ENCODE measurements around the gene ABCD2. TPM values are rescaled to one million over a fixed set of nuclear protein-coding genes. Genes with fewer than 3 reads are reported as not detected.
"Not testable (repeated sequence)": the region's sequence is repeated elsewhere in the genome, so short reads cannot be mapped to it uniquely, and the experiment has no call there.

ABCD2 gene
- total and polyA plus RNA-seq, 7 experiments from 2014 or later = 7.1 to 32.9 (median 10.7) TPM

- H3K4me3 Mint-ChIP-seq = no peak overlapping the region
- DNase-seq = no peak
- intact Hi-C loops (cut with micrococcal nuclease) = no loop called here
Measured at GRCh38 chr12:39571351-39571750, 48.3 kb downstream of the ABCD2 start.

DNA sequence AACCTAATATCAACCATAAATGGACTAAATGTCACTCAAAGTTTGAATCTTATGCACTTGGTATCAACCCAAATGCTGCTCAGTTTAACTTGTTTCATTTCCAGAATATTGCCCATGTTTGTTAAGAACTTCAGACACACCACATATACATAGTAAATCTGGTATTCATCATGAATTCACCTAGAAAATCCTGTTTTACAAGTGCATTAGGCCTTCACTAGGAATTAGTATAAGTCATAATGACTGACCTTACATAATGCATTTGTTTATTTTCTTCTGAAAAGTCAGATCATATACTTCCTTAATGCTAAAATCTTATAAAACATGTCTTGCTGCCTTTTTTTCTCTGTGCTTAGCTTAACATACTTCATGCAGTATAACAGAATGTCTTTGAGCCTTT is 66.1 kb downstream of the ABCD2 start:
- DNase-seq = no peak
- H3K27ac Mint-ChIP-seq = no peak overlapping the region
- no peak for ATAC-seq
- H3K27ac ChIP-seq (ENCODE audit: low read depth, low read length) = no peak overlapping the region
- H3K9me3 Mint-ChIP-seq = peaks cover 0 to 15% (median 4%) of the 10 kb centered on the region in 11 donors
- intact Hi-C loops (cut with micrococcal nuclease) = no loop called here
- H3K4me1 ChIP-seq (ENCODE audit: control insufficient read depth in 2 of 2, insufficient read depth in 2 of 2, low read length in 2 of 2) = no peaks in the 10 kb centered on the region
- H3K27me3 Mint-ChIP-seq = no peaks in the 10 kb centered on the region
- peaks cover 22 to 57% (median 46%) of the 10 kb centered on the region in 5 donors for H3K36me3 Mint-ChIP-seq
- no peaks in the 10 kb centered on the region for H3K27me3 ChIP-seq (ENCODE audit: control insufficient read depth in 2 of 2, insufficient read depth in 2 of 2, low read length in 2 of 2)
- H3K9me3 ChIP-seq (ENCODE audit: control insufficient read depth in 2 of 3, low read length in 3 of 3) = no peaks in the 10 kb centered on the region
- no peak overlapping the region for H3K4me3 Mint-ChIP-seq
- peaks cover 0 to 3% (median 0%) of the 10 kb centered on the region in 7 donors for H3K4me1 Mint-ChIP-seq
- H3K36me3 ChIP-seq (ENCODE audit: control insufficient read depth in 2 of 3, insufficient read depth in 3 of 3, low read length in 3 of 3) = peaks cover 4 to 24% (median 11%) of the 10 kb centered on the region in 3 experiments
- H3K4me3 ChIP-seq (ENCODE audit: low read length) = no peak overlapping the region
- POLR2A ChIA-PET = no interaction called here
- CTCF ChIA-PET = no interaction called here

More at GRCh38 chr12:39571351-39571750, 48.3 kb downstream of the ABCD2 start:
- H3K4me1 Mint-ChIP-seq = peaks cover 0 to 12% (median 1%) of the 10 kb centered on the region in 7 donors
- peaks cover 9 to 35% (median 17%) of the 10 kb centered on the region in 11 donors for H3K9me3 Mint-ChIP-seq
- Histone ChIP-seq H3K27ac (ENCODE audit: low read depth, low read length) (no peak overlapping the region), H3K9me3 (ENCODE audit: control insufficient read depth in 2 of 3, low read length in 3 of 3) (no peaks in the 10 kb centered on the region), H3K4me1 (ENCODE audit: control insufficient read depth in 2 of 2, insufficient read depth in 2 of 2, low read length in 2 of 2) (no peaks in the 10 kb centered on the region), H3K27me3 (ENCODE audit: control insufficient read depth in 2 of 2, insufficient read depth in 2 of 2, low read length in 2 of 2) (no peaks in the 10 kb centered on the region), H3K4me3 (ENCODE audit: low read length) (no peak overlapping the region), H3K36me3 (ENCODE audit: control insufficient read depth in 2 of 3, insufficient read depth in 3 of 3, low read length in 3 of 3) (peaks cover 8 to 41% (median 9%) of the 10 kb centered on the region in 3 experiments)
- peaks cover 26 to 81% (median 69%) of the 10 kb centered on the region in 5 donors for H3K36me3 Mint-ChIP-seq
- no peak for ATAC-seq
- ChIA-PET POLR2A (no interaction called here), CTCF (interaction anchor here (0.6 kb wide), 2 partner anchors 151 to 158 kb away, joined by 3 read pairs; no protein-coding TSS in a partner anchor)
- no peaks in the 10 kb centered on the region for H3K27me3 Mint-ChIP-seq
- no peak overlapping the region for H3K27ac Mint-ChIP-seq

GRCh38 chr12:39544211-39544610 is 75.4 kb downstream of the ABCD2 start:
- CTCF ChIA-PET; H3K4me1 ChIP-seq (ENCODE audit: control insufficient read depth in 2 of 2, insufficient read depth in 2 of 2, low read length in 2 of 2); H3K27me3 Mint-ChIP-seq; DNase-seq; H3K27ac Mint-ChIP-seq; POLR2A ChIA-PET; H3K9me3 Mint-ChIP-seq; H3K27ac ChIP-seq (ENCODE audit: low read depth, low read length); H3K36me3 ChIP-seq (ENCODE audit: control insufficient read depth in 2 of 3, insufficient read depth in 3 of 3, low read length in 3 of 3); H3K4me3 Mint-ChIP-seq; H3K4me3 ChIP-seq (ENCODE audit: low read length); H3K27me3 ChIP-seq (ENCODE audit: control insufficient read depth in 2 of 2, insufficient read depth in 2 of 2, low read length in 2 of 2); H3K9me3 ChIP-seq (ENCODE audit: control insufficient read depth in 2 of 3, low read length in 3 of 3); ATAC-seq; H3K4me1 Mint-ChIP-seq: not testable (repeated sequence)
- intact Hi-C loops (cut with micrococcal nuclease) = loop anchor here in 1 of 2 donors (10.0 kb wide), 1 partner anchor 229 kb away; no protein-coding TSS in a partner anchor
- peaks cover 0 to 20% (median 11%) of the 10 kb centered on the region in 5 donors for H3K36me3 Mint-ChIP-seq

GRCh38 chr12:39541471-39541870 is 78.1 kb downstream of the ABCD2 start:
- H3K36me3 ChIP-seq (ENCODE audit: control insufficient read depth in 2 of 3, insufficient read depth in 3 of 3, low read length in 3 of 3) = no peaks in the 10 kb centered on the region
- intact Hi-C loops (cut with micrococcal nuclease) = loop anchor here in 1 of 2 donors (10.0 kb wide), 1 partner anchor 227 kb away; no protein-coding TSS in a partner anchor

DNA sequence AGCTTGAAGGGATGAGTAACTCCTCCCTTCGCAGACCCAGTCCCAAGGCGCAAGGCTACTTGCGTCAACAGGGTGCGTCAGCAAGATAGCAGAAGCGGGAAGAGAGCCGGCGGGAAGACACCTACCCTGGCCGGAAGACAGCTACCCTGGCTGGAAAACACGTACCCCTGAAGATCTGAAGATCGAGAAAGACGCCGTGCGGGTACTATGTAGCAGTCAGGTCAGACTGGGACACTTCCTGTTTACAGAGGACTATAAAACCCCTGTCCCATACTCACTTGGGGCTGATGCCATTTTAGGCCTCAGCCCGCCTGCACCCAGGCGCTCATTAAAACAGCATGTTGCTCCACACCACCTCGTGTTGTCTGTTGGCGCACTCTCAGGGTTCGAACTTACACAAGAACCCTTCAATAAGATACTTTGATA is 80.9 kb downstream of the ABCD2 start:
- CTCF ChIA-PET = interaction anchor here (0.5 kb wide), 1 partner anchor 20 kb away, joined by 3 read pairs; no protein-coding TSS in a partner anchor
- POLR2A ChIA-PET = no interaction called here
- H3K27me3 Mint-ChIP-seq = no peaks in the 10 kb centered on the region
- no peak overlapping the region for H3K4me3 Mint-ChIP-seq
- Histone ChIP-seq H3K4me1 (ENCODE audit: control insufficient read depth in 2 of 2, insufficient read depth in 2 of 2, low read length in 2 of 2) (no peaks in the 10 kb centered on the region), H3K4me3 (ENCODE audit: low read length) (no peak overlapping the region), H3K27me3 (ENCODE audit: control insufficient read depth in 2 of 2, insufficient read depth in 2 of 2, low read length in 2 of 2) (no peaks in the 10 kb centered on the region), H3K27ac (ENCODE audit: low read depth, low read length) (no peak overlapping the region), H3K36me3 (ENCODE audit: control insufficient read depth in 2 of 3, insufficient read depth in 3 of 3, low read length in 3 of 3) (no peaks in the 10 kb centered on the region), H3K9me3 (ENCODE audit: control insufficient read depth in 2 of 3, low read length in 3 of 3) (no peaks in the 10 kb centered on the region)
- H3K9me3 Mint-ChIP-seq = peaks cover 0 to 3% (median 0%) of the 10 kb centered on the region in 11 donors
- no peak overlapping the region for H3K27ac Mint-ChIP-seq
- DNase-seq = no peak
- H3K36me3 Mint-ChIP-seq = peaks cover 0 to 20% (median 8%) of the 10 kb centered on the region in 5 donors
- intact Hi-C loops (cut with micrococcal nuclease) = no loop called here
- H3K4me1 Mint-ChIP-seq = peaks cover 0 to 7% (median 0%) of the 10 kb centered on the region in 7 donors
- ATAC-seq = no peak

More at GRCh38 chr12:39541471-39541870, 78.1 kb downstream of the ABCD2 start:
- no peak overlapping the region for H3K4me3 ChIP-seq (ENCODE audit: low read length)
- H3K27me3 Mint-ChIP-seq = no peaks in the 10 kb centered on the region
- H3K9me3 ChIP-seq (ENCODE audit: control insufficient read depth in 2 of 3, low read length in 3 of 3) = no peaks in the 10 kb centered on the region
- H3K4me3 Mint-ChIP-seq = no peak overlapping the region
- H3K4me1 ChIP-seq (ENCODE audit: control insufficient read depth in 2 of 2, insufficient read depth in 2 of 2, low read length in 2 of 2) = no peaks in the 10 kb centered on the region
- DNase-seq (no peak), ATAC-seq (no peak)
- ChIA-PET CTCF (no interaction called here), POLR2A (no interaction called here)
- no peak overlapping the region for H3K27ac Mint-ChIP-seq
- H3K9me3 Mint-ChIP-seq = peaks cover 0 to 3% (median 0%) of the 10 kb centered on the region in 11 donors
- no peaks in the 10 kb centered on the region for H3K4me1 Mint-ChIP-seq
- H3K27ac ChIP-seq (ENCODE audit: low read depth, low read length) = no peak overlapping the region
- peaks cover 0 to 24% (median 13%) of the 10 kb centered on the region in 5 donors for H3K36me3 Mint-ChIP-seq
- H3K27me3 ChIP-seq (ENCODE audit: control insufficient read depth in 2 of 2, insufficient read depth in 2 of 2, low read length in 2 of 2) = no peaks in the 10 kb centered on the region

DNA sequence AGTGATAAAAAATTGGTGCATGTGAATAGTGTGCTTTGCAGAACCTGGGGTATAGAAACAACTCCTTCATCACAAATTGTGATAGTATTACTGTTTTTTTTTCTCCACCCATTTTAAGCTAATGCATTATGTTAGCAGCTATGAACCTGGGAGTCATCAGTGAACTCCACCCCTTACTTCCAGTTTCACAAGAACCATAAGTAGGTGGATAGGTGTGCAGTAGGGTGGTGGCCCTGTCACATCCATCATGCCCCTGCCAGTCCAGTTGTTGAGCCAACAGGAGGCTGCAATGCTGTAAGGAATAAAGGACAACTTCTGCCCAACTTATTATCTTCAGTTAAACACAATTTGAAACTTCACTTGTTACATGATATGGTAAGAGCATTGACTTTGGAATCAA is 85.7 kb downstream of the ABCD2 start:
- ChIA-PET POLR2A (no interaction called here), CTCF (no interaction called here)
- intact Hi-C loops (cut with micrococcal nuclease) = no loop called here
- no peak overlapping the region for H3K4me3 ChIP-seq (ENCODE audit: low read length)
- H3K36me3 ChIP-seq (ENCODE audit: control insufficient read depth in 2 of 3, insufficient read depth in 3 of 3, low read length in 3 of 3) = no peaks in the 10 kb centered on the region
- no peaks in the 10 kb centered on the region for H3K27me3 ChIP-seq (ENCODE audit: control insufficient read depth in 2 of 2, insufficient read depth in 2 of 2, low read length in 2 of 2)
- DNase-seq (no peak), ATAC-seq (no peak)
- H3K9me3 ChIP-seq (ENCODE audit: control insufficient read depth in 2 of 3, low read length in 3 of 3) = no peaks in the 10 kb centered on the region
- no peak overlapping the region for H3K27ac ChIP-seq (ENCODE audit: low read depth, low read length)
- no peak overlapping the region for H3K27ac Mint-ChIP-seq
- no peak overlapping the region for H3K4me3 Mint-ChIP-seq
- H3K27me3 Mint-ChIP-seq = no peaks in the 10 kb centered on the region
- peaks cover 0 to 3% (median 0%) of the 10 kb centered on the region in 11 donors for H3K9me3 Mint-ChIP-seq
- no peaks in the 10 kb centered on the region for H3K4me1 ChIP-seq (ENCODE audit: control insufficient read depth in 2 of 2, insufficient read depth in 2 of 2, low read length in 2 of 2)
- peaks cover 0 to 7% (median 0%) of the 10 kb centered on the region in 7 donors for H3K4me1 Mint-ChIP-seq
- peaks cover 0 to 21% (median 11%) of the 10 kb centered on the region in 5 donors for H3K36me3 Mint-ChIP-seq

- ChIA-PET POLR2A (no interaction called here), CTCF (interaction anchor here (0.6 kb wide), 1 partner anchor 140 kb away, joined by 3 read pairs; no protein-coding TSS in a partner anchor)
- peaks cover 0 to 11% (median 2%) of the 10 kb centered on the region in 11 donors for H3K9me3 Mint-ChIP-seq
Measured at GRCh38 chr12:39532448-39532847, 87.2 kb downstream of the ABCD2 start.

More at GRCh38 chr12:39532448-39532847, 87.2 kb downstream of the ABCD2 start:
- Histone ChIP-seq H3K4me1 (ENCODE audit: control insufficient read depth in 2 of 2, insufficient read depth in 2 of 2, low read length in 2 of 2) (no peaks in the 10 kb centered on the region), H3K36me3 (ENCODE audit: control insufficient read depth in 2 of 3, insufficient read depth in 3 of 3, low read length in 3 of 3) (no peaks in the 10 kb centered on the region), H3K27me3 (ENCODE audit: control insufficient read depth in 2 of 2, insufficient read depth in 2 of 2, low read length in 2 of 2) (no peaks in the 10 kb centered on the region), H3K4me3 (ENCODE audit: low read length) (no peak overlapping the region), H3K9me3 (ENCODE audit: control insufficient read depth in 2 of 3, low read length in 3 of 3) (no peaks in the 10 kb centered on the region), H3K27ac (ENCODE audit: low read depth, low read length) (no peak overlapping the region)
- peaks cover 3 to 24% (median 13%) of the 10 kb centered on the region in 5 donors for H3K36me3 Mint-ChIP-seq
- H3K4me1 Mint-ChIP-seq = peaks cover 0 to 7% (median 0%) of the 10 kb centered on the region in 7 donors
- H3K4me3 Mint-ChIP-seq = no peak overlapping the region
- no peaks in the 10 kb centered on the region for H3K27me3 Mint-ChIP-seq
- ATAC-seq = no peak
- intact Hi-C loops (cut with micrococcal nuclease) = no loop called here
- no peak overlapping the region for H3K27ac Mint-ChIP-seq
- no peak for DNase-seq

Measured in naive thymus-derived CD4-positive, alpha-beta T cell (primary cell).